GM12878 (cell line): ENCODE data around the gene WASF1. TPM values are rescaled to one million over a fixed set of nuclear protein-coding genes. Genes with fewer than 3 reads are reported as not detected.

Source experiments
- ATAC-seq: fragments of 200-7000 bp; cut with Tn5 transposase; 3 replicates; pipeline ENCODE4 v1.9.1; 2020; ENCODE audit warnings: mild to moderate bottlenecking, moderate library complexity
- BruUV-seq: library from RNA; stranded (reverse); fragments of 400-500 nt; replicated peaks from 2 replicates; lab custom pipeline; 2021; lab: Mats Ljungman, UMichigan
- CTCF ChIA-PET: fragments of 300-600 bp; sonication (Branson Sonifier 250); formaldehyde crosslinking; extraction: SDS; loops from one replicate; lab custom pipeline; 2021; ENCODE audit warnings: inconsistent platforms; lab: Yijun Ruan, JAX
- POLR2A ChIA-PET: fragments of 350-600 bp; formaldehyde crosslinking; extraction: SDS; loops from one replicate; lab custom pipeline; 2021; ENCODE audit warnings: inconsistent platforms; lab: Charles Lee
- RAD21 ChIA-PET: fragments of 300-600 bp; sonication (Branson Sonifier 250); formaldehyde crosslinking; loops from one replicate; lab custom pipeline; 2023; ENCODE audit warnings: antibody characterized with exemption; ENCODE audit not compliant: unreplicated experiment; lab: Charles Lee
- SMC1A ChIA-PET: fragments of 300-600 bp; sonication (Branson Sonifier 250); formaldehyde crosslinking; loops from one replicate; lab custom pipeline; 2023; ENCODE audit not compliant: unreplicated experiment, uncharacterized antibody; lab: Charles Lee
- DNase-seq: peaks from one replicate; pipeline ENCODE4 v3.0.0-alpha.2; 2011; ENCODE audit warnings: low read depth, low spot score
- FAIRE-seq: peaks from 3 replicates; lab custom pipeline; 2011; peaks lifted over from hg19 to GRCh38; lab: Jason Lieb, UNC
- H2AFZ ChIP-seq: 2 replicates; pipeline ENCODE4 v1.6.0; 2011; ENCODE audit warnings: low read depth, low read length, control low read depth; ENCODE audit not compliant: control insufficient read depth
- H3K27ac ChIP-seq: 2 replicates; pipeline ENCODE4 v1.5.1; 2011; ENCODE audit warnings: control low read depth; ENCODE audit not compliant: control insufficient read depth, insufficient read depth
- H3K27me3 ChIP-seq, 2 experiments: replicated peaks in 1 of 2; 2 replicates each; pipeline versions ENCODE4 v1.6.0 to v1.6.1; 2011; ENCODE audit warnings: low read length in 1 of 2; ENCODE audit not compliant: control insufficient read depth in 2 of 2, insufficient read depth in 2 of 2
- H3K36me3 ChIP-seq, 2 experiments: 2 replicates each; pipeline ENCODE4 v1.5.1; 2011; ENCODE audit warnings: low read length in 1 of 2; ENCODE audit not compliant: control insufficient read depth in 2 of 2, insufficient read depth in 2 of 2
- H3K4me1 ChIP-seq: 2 replicates; pipeline ENCODE4 v1.6.1; 2011; ENCODE audit warnings: mild to moderate bottlenecking, low read length, moderate library complexity, mixed read lengths; ENCODE audit not compliant: control insufficient read depth, insufficient read depth
- H3K4me2 ChIP-seq: 2 replicates; pipeline ENCODE4 v1.6.0; 2011; ENCODE audit warnings: control low read depth; ENCODE audit not compliant: control insufficient read depth, insufficient read depth
- H3K4me3 ChIP-seq: fragments of 200-600 bp; sonication (generic); 2 replicates; pipeline ENCODE4 v1.5.1; 2016
- H3K79me2 ChIP-seq: 2 replicates; pipeline ENCODE4 v1.6.0; 2011; ENCODE audit warnings: low read length; ENCODE audit not compliant: control insufficient read depth, insufficient read depth
- H3K9ac ChIP-seq: 2 replicates; pipeline ENCODE4 v1.8.0; 2011; ENCODE audit warnings: low read length, control low read depth, mixed read lengths; ENCODE audit not compliant: control insufficient read depth, insufficient read depth
- H3K9me3 ChIP-seq: replicated peaks from 3 replicates; pipeline ENCODE4 v1.5.1; 2011; ENCODE audit warnings: mild to moderate bottlenecking, low read length; ENCODE audit not compliant: control insufficient read depth, insufficient read depth
- H4K20me1 ChIP-seq: 2 replicates; pipeline ENCODE4 v1.6.0; 2011; ENCODE audit not compliant: control insufficient read depth, insufficient read depth
- BCL11A ChIP-seq: IDR thresholded peaks from 2 replicates; pipeline ENCODE4 v1.6.1; 2011; ENCODE audit warnings: low read depth, low read length
- MXI1 ChIP-seq: fragments of 150-350 bp; IDR thresholded peaks from 2 replicates; pipeline ENCODE4 v1.6.1; 2011; ENCODE audit warnings: low read depth, mild to moderate bottlenecking, inconsistent platforms, low read length, improper control_type of control experiment
- SMAD1 ChIP-seq: fragments of 450-650 bp; IDR thresholded peaks from 2 replicates; pipeline ENCODE4 v1.6.1; 2018; ENCODE audit warnings: mild to moderate bottlenecking, low read depth; ENCODE audit not compliant: partially characterized antibody
- SPI1 ChIP-seq: IDR thresholded peaks from 2 replicates; pipeline ENCODE4 v1.6.1; 2011; ENCODE audit warnings: low read depth, mild to moderate bottlenecking, low read length, moderate library complexity, borderline replicate concordance; ENCODE audit not compliant: insufficient read depth
- in situ Hi-C: fragments of 300-500 bp; cut with MboI; formaldehyde crosslinking; loops from 9 replicates; pipeline ENCODE4 v1.14.3; 2018; ENCODE audit warnings: mixed read lengths
- intact Hi-C: fragments of 100-400 bp; cut with micrococcal nuclease; formaldehyde crosslinking; loops from one replicate; pipeline ENCODE4 v1.14.2; 2022; ENCODE audit not compliant: unreplicated experiment
- polyA plus RNA-seq, 11 experiments: library from polyadenylated mRNA; depleted of rRNA in 4 of 11; unstranded in 6 of 11; stranded (reverse) in 5 of 11; fragments of >200 nt; fragmentation: Nextera tagmentation in 4 of 11; fragmentation: Illumina TruSeq in 1 of 11; extraction: Ambion mirVana in 4 of 11; extraction: Trizol in 1 of 11; gene quantifications; 1 replicate in 1 of 11; 2 replicates in 10 of 11; pipeline versions ENCODE4 v1.2.1 to v1.2.3, GENCODE V29; 2011 to 2016; ENCODE audit warnings: inconsistent platforms in 2 of 11, missing spikeins in 2 of 11, low read depth in 1 of 11
- total RNA-seq, 4 experiments: library from RNA; depleted of rRNA in 3 of 4; stranded (reverse); fragments of >200 nt in 3 of 4; fragmentation: Illumina TruSeq in 1 of 4; extraction: Trizol in 1 of 4; gene quantifications; 2 replicates each; pipeline versions ENCODE4 v1.2.1 to v1.2.3, GENCODE V29; 2013 to 2021
- TF ChIP-seq, protein P1 (sequence below): fragments of 450-650 bp; IDR thresholded peaks from 2 replicates; pipeline ENCODE4 v1.6.1; 2016; ENCODE audit warnings: mild to moderate bottlenecking, moderate library complexity, borderline replicate concordance

Gene WASF1
- total and polyA plus RNA-seq, 10 of the 15 experiments (the other 5 are each of a cell fraction or from before 2014, with no cell fraction given) = 1.3 to 10.2 (median 4.5) TPM

DNA sequence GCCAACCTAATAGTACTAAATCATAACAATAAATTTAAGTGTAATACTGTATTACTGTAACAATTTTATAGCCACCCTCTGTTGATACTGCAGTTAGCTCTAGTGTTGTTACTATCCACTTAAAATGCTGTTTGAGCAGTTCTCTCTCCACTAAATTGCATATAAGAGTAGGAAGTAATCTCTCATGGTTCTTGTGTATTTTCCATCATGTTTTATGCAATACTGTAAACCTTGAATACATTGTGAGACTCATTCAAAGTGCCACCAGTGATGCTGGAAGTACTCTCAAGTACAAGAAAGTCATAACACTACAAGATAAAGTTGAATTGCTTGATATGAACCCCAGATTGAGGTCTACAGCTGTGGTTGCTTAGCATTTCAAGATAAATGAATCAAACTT, 65.5 kb downstream of the WASF1 start:
- DNase-seq = no peak
- no peak overlapping the region for H3K4me2 ChIP-seq
- no peak for FAIRE-seq
- no peak overlapping the region for H3K27ac ChIP-seq
- ChIA-PET POLR2A (no interaction called here), SMC1A (no interaction called here), CTCF (no interaction called here), RAD21 (no interaction called here)
- no peaks in the 10 kb centered on the region for H4K20me1 ChIP-seq
- in situ Hi-C loops = no loop called here
- no peaks in the 10 kb centered on the region for H3K36me3 ChIP-seq
- TF ChIP-seq, protein P1, sequence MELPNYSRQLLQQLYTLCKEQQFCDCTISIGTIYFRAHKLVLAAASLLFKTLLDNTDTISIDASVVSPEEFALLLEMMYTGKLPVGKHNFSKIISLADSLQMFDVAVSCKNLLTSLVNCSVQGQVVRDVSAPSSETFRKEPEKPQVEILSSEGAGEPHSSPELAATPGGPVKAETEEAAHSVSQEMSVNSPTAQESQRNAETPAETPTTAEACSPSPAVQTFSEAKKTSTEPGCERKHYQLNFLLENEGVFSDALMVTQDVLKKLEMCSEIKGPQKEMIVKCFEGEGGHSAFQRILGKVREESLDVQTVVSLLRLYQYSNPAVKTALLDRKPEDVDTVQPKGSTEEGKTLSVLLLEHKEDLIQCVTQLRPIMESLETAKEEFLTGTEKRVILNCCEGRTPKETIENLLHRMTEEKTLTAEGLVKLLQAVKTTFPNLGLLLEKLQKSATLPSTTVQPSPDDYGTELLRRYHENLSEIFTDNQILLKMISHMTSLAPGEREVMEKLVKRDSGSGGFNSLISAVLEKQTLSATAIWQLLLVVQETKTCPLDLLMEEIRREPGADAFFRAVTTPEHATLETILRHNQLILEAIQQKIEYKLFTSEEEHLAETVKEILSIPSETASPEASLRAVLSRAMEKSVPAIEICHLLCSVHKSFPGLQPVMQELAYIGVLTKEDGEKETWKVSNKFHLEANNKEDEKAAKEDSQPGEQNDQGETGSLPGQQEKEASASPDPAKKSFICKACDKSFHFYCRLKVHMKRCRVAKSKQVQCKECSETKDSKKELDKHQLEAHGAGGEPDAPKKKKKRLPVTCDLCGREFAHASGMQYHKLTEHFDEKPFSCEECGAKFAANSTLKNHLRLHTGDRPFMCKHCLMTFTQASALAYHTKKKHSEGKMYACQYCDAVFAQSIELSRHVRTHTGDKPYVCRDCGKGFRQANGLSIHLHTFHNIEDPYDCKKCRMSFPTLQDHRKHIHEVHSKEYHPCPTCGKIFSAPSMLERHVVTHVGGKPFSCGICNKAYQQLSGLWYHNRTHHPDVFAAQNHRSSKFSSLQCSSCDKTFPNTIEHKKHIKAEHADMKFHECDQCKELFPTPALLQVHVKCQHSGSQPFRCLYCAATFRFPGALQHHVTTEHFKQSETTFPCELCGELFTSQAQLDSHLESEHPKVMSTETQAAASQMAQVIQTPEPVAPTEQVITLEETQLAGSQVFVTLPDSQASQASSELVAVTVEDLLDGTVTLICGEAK = no peak
- no peak for TF ChIP-seq MXI1
- TF ChIP-seq BCL11A = no peak
- TF ChIP-seq SPI1 = no peak
- no peak for TF ChIP-seq SMAD1
- no peaks in the 10 kb centered on the region for H3K9me3 ChIP-seq
- no peaks in the 10 kb centered on the region for H3K27me3 ChIP-seq
- no peaks in the 10 kb centered on the region for H3K79me2 ChIP-seq
- no peak overlapping the region for H2AFZ ChIP-seq
- H3K4me3 ChIP-seq = no peak overlapping the region
- no TSS peak for BruUV-seq
- no peak for ATAC-seq
- H3K9ac ChIP-seq = no peak overlapping the region
- intact Hi-C loops = no loop called here
- H3K4me1 ChIP-seq = no peaks in the 10 kb centered on the region
